HG02885 (cell line): ENCODE data around the gene MACROD2.

Experiments
- ATAC-seq: cut with Tn5 transposase; IDR thresholded peaks from one replicate; pipeline ENCODE4 v1.9.1; 2021; ENCODE audit warnings: mild to moderate bottlenecking; ENCODE audit not compliant: unreplicated experiment, poor library complexity

Gene MACROD2

DNA sequence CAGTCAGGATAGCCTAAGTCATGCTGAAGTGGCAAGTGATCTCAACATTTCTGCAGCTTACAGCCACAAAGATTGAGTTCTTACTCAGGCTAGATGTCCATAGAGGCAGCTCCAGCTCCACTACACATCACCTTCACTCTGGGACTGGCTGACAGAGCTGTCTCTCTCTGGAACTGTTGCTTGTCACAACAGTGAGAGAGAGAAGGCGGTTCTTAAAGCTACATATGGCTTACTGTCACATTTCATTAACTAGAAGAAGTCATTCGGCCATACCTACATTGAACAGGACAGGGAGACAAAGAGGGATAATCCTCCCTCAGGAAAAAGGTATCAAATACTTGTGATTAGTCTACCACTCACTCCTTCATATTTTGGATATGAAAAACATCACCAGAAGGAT lies 1257.0 kb downstream of the MACROD2 start:
- no peak for ATAC-seq

DNA sequence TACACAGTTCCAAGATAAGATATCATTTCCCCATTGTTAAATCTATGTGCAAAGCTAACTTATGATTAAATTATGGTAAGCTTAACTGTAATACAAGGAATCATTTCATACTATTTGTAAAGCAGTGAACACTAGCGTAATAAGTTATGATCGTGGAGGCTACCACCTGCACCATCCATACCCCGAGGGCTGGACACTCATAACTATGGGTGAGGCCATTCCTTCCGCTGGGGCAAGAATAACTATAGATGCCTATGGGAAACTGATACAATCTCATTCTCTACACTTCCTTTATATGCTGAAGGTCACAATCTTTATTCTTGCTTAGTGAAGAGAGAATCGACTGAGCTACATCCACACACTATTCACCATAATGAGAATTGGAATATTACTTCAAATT lies 1258.1 kb downstream of the MACROD2 start:
- no peak for ATAC-seq

DNA sequence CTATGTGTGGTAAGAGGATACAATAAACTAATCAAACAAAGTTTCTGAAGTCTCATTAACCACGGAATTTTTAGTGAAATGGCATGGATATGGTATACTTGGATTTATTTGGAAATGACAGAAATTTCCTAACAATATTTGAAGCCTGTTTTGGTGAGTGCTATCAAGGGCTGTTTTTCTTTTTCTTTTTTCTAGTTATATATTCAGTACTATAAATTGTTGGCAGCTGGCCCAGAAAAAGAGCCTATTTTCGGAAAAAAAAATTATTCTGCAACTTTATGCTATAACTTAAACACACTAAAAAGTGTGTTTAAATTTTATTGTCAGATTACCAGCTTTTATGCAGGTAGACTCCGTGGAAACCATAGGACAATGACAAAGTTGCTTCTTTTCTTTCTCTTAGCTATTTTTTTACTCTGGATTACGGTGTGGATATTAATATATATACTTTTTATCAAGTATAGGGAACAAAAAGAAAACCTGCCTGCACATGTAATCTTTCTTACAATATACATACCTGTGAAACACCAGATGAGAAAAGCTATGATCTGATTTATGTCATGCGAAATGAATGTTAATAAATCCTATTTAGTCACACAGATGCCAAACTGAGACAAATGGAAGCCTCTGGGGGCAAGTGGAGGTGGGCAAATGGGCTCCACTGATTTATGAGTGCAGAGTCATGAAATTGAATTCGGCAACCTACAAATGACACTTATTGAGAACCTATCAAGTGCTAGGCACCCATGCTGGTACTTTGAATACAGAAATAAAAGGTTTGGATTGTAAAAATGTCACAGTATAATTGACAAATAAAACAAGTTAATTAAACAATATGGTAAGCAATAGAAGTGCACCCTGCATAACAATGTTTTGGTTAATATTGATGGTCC lies 1261.6 kb downstream of the MACROD2 start:
- no peak for ATAC-seq

DNA sequence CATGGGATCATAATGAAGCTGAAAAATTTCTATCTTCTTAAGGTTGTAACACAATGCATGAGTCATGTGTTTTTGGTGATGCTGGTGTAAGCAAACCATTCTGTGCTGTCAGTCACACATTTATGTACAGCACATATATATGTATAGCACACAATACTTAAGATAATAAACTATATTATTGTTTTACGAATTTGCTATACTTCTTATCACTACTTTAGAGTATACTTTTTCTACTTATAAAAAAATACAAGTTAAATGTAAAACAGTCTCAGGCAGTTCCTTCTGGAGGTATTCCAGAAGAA lies 1262.2 kb downstream of the MACROD2 start:
- ATAC-seq, result no peak

DNA sequence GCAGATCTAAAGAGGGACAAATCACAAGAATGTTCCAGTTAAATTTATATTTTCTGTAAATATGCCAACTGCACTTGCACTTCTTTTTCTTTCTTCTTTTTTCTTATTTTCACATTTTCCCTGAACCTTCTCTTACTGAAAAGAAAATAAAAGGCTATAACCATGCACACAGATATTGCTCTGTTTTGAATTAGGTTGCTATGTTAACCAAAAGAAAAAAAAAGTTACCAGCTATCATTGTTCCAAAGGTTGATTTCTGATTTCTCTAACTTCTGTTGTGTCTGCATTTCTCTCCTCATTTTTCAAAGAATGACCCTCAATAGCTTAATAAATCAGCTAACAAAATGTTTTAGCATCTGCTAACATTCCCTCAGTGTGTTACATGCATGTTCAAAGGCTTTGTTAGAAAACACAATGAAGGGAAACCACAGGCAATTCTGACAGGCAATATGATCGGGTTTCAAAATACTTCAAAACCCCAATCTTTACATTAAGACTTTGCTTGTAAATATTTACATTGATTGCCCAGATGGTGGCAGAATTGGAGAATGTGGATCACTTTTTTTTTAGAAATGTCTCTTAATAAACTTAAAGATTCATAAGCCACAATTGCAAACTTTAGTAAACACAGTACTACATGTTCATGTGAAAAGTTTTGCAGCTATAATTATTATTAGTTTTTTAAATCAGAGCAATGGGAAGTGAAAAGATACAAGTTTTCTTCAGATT lies 1270.4 kb downstream of the MACROD2 start:
- ATAC-seq, result no peak

DNA sequence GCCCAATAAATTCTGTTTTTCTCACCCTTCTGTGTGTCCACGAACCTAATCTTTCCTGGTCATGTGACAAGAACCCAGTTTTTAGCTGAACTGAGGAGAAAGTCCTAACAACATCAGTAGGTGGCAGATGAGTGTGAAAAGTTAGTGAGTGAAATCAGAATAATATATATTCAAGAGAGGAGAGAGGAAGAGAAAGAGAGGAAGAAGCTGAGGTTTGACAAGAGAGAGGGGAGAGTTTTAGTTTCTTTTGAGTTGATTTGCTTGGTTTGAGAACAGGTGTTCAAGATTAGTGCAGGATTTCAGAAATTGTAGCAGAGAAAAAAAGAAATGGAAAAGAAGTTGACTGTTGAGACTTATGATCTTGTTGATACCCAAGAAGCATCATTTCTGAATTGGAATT lies 1272.6 kb downstream of the MACROD2 start:
- ATAC-seq, result peak; percentile 62

DNA sequence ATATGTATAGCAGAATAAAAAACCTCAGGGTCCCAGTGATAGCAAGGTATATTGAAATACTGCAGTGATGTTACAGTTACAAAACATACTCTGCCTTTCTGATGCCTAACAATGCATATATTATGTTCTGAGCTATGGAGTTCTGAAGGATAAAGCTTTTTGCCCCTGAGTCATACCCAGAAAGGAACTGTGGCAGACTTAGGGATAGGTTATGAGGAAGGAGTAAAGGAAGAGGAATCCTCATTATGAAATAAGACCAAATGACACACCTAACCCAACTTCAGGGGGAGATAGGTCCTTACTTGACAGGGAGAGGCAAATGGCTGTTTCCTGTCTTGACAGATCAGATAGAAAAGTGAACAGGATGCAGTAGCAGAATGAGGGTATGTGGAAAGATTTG lies 1282.7 kb downstream of the MACROD2 start:
- ATAC-seq, result no peak

DNA sequence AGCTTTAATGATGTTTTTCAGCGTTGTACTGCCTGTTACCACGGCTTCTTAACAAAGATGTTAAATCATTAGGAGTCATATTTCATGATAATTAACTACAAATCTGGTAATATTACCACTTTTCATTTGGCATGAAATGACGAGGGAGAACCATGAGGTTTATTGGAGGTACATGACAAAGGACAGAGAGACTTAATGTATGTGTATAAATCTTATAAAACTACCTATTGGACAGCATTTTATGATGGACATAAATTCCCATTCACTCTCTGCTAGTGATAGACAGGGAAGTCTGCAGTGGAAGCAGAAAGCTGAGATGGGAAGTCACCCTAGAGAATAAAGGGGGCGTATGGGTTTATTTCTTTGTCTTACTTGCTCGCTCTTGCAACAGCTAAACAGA lies 1292.0 kb downstream of the MACROD2 start:
- no peak for ATAC-seq

DNA sequence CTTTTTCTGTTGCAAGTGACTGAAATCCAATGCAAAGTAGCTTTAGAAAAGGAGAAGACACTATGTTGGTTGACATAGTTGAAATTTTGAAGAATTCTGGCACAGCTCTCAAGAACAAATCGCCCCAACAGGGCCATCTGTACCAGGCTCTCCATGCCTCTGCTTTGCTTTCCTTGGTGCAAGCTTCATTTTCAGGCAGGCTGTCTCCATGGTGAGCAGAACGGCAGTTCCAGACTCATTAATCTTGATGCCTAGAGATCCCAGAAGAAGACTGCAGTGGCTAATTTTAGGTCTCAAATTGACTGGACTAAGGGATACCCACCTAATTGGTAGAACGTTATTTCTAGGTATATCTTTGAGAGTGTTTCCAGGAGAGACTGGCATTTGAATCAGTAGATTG lies 1292.8 kb downstream of the MACROD2 start:
- ATAC-seq, result no peak

DNA sequence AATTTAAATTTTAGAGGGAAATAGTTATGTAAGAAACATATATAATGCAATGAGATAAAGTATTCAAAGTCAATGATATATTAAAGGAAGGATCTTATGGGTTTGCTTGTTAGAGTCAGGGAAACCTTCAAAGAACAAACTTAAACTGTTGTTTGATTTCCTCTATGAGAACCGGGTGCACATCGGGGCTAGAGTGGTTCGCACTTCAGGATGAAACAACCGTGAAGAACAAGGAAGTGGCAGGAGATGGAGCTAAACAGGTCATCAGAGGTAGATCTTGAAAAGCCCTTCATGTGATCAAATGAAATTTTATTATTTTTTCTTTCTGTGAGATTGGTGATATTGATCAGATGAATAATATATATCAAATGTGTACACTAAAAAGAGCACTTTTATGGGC lies 1294.0 kb downstream of the MACROD2 start:
- no peak for ATAC-seq

DNA sequence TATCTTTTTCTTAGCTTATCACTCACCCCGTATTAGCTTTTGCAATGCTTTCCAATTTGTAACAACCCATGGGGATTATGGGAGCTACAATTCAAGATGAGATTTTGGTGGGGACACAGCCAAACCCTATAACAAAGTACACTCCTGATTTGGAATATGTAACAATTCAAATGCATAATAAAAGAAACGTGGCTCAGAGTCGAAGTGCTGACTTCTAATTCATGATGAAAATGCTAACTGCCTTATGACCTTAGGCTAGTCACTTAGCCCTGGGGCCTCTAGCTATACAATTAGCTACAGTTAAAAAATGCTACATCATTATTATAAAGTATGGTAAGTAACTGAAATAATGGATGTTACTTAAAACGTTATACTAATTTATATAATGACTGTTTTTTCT lies 1297.1 kb downstream of the MACROD2 start:
- no peak for ATAC-seq

DNA sequence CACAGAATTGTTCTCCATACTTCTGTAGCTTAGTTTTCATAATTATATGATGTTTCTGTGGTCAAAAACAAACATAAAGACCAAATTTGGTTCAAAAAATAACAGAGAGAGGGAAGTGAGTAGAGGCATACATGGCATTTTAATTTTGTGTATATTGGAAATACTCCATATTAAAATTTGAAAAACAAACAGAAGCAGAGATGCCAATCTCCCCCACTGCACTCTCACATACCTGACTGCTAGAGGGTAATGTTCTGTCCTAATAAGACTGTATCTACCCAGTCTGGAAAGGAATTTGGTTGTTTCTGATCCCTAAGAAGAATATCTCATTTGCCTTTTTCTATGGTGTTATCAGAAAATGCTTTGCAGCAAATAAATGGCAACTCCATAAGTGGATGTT lies 1301.1 kb downstream of the MACROD2 start:
- no peak for ATAC-seq

DNA sequence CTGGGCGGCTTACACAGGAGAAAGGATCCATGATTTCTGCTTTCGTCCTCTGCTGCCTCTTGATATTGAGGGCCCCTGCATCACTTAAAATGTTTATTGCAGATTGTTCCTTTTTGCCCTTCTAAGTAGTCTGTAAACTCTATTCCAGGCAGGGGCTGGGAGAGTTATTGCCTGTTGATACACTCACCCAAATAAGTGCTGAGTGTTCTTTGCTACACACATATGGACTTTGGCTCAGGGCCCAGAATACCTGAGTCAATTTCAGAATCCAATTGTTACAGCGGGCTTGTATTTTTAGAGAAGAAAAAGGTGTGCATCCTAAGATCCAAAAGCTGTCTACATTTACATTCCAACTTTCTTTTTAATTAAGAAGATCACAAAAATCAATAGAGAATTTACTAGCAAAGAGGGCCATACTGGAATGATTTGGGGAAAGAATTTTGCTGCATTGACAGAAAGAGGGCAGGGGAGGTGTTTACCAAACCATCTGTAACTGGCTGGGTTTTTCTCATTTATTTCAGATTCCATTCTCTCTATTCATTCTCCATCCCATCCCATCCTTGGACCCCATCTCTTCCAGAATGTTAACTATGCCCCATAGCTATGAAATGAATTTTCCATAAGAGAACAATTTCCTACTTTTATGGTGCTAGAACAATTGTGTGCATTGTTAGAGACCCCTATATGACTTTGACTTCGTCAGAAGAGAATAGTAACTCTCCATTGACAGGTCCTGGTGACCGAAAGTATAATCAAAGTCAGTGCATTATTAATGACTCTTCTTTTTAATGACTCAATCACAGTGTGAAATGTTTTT lies 1302.0 kb downstream of the MACROD2 start:
- ATAC-seq, result no peak

DNA sequence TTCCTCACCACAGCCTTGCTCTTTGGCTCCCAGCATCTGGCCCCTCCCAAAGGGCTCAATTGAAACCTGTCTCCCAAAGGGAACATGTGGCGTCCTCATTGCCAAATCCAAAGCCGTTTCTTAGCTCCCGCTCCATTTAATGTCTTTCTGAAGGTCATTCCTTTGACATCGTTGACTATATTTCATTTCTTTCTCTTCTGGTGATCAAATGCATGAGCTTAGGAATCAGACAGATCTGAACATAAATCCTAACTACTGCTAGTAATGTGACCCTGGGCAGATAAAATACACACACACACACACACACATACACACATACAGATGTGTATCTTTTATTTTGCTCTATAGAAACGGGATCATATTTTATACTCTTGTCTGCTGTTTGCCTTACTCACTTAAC lies 1306.8 kb downstream of the MACROD2 start:
- no peak for ATAC-seq

DNA sequence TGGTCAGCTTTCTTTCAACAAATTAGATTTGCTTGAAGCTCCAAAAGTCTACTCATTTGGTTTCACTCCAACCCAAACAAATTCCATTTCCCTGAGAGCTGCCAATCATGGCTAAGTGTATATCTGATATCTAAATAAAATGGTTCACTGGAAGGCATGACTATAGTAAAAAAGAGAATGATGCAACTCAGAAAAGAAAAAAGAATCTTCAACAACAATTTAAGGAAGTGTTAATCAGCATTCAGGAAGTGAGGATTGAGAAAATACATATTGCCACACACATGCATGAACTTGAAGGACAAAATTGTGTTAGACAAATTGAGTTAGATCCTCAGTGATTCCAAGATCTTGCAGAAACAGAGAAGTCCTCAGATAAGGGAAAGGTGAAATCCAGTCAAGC lies 1315.0 kb downstream of the MACROD2 start:
- no peak for ATAC-seq

DNA sequence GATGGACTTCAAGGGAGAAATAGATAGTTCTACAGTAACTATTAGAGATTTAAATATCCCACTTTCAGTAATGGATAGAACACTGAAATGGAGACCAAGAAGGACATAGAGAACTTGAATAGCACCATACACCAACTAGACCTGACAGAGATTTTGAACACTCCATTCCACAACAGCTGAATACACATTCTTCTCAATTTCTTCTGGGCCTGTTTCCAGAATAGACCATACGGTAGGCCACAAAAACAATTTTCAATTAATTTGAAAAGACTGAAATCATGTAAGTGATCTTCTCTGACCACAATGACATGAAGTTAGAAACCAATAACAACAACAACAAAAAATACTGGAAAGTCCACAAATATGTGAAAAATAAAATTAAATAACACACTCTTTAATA lies 1321.2 kb downstream of the MACROD2 start:
- ATAC-seq, result no peak

DNA sequence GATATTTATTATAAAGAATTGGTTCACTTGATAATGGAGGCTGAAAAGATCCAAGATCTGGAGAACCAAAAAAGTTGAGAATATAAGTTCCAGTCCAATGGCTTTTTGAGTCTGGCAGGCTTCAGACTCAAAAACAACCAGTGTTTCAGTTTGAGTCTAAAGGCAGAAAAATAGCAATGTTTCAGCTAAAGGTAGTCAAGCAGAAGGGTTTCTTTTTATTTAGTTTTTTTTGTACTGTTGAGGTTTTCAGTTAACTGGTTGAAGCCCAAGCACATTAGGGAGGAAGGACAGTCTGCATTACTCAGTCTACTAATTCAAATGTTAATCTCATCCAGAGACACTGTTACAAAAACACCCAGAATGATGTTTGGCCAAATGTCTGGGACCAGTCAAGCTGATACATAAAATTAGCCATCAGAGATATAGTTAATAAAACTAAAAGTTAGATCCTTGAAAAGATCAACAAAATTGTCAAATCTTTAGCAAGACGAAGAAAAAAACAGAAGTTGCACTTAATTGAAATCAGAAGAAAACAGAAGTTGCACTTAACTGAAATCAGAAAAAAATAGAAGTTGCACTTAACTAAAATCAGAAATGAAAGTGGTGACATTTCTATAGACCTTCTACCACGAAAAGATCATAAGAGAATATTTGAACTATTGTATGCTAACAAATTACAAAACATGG lies 1322.4 kb downstream of the MACROD2 start:
- ATAC-seq, result peak; percentile 86

DNA sequence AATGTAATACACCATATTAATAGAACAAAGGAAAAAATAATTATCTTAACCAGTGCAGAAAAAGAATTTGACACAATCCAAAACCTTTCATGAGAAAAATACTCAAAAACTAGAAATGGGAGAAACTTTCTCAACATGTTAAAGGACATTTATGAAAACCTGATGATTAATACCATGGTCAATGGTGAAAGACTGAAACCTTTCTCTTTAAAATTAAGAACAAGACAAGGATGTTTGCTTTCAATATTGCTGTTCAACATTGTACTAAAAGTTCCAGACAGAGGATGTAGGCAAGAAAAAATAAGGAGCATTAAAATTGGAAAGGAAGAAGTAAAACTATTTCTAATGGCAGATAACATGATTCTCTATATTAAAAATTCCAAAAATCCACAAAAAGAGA lies 1323.4 kb downstream of the MACROD2 start:
- ATAC-seq, result peak; percentile 38

DNA sequence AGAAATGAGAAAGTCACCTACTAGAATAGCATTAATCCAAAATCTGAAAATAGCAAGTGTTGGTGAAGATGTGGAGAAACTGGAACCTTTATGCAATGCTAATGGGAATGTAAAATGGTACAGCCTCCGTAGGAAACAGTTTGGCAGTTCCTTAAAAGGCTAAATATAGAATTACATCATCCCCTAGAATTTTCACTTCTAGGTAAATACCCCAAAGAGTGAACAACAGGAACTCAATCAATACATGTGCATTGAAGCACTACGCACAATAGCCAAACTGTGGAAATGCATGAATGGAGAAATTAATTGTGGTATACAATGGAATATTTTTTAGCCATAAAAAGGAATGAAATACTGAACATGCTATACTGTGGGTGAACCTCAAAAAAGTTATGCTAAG lies 1324.1 kb downstream of the MACROD2 start:
- no peak for ATAC-seq

DNA sequence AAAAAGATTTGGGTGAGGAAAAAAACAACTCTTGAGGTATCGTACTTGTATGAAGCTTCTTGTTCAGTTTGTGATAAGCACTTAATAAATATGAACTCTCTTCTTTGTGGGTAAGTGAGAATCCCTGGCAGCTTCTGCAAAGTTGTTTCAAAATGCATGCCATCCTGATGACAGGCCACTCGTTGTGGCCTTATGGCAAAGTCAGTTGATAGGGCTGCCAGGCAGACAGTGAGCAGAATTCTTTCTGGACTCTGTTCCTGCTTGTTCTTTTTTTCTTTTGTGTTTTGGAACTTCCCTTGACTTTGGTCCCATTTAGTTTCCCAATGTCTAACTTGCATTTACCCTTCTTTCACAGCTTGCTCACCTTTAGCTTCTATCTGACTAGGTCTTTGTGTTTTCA lies 1325.6 kb downstream of the MACROD2 start:
- ATAC-seq, result no peak

DNA sequence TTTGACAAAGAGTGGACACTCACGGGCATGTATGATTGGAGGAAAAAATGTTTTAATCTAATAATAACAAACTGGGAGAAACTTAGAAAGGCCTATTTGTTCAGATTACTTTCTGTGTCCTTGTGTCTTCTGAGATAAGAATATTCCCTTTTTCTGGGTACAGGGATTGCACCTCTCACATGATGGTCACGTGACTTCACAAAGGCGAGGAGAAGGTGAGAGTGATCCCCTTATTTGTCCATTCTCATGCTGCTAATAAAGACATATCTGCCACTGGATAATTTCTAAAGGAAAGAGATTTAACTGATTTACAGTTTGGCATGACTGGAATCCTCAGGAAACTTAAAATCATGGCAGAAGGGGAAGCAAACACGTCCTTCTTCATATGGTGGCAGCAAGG lies 1331.8 kb downstream of the MACROD2 start:
- no peak for ATAC-seq
